ENCODE data around the gene FILIP1.

Gene FILIP1

GRCh38 chr6:75318900-75319299 is 174.7 kb downstream of the FILIP1 start:
- Histone ChIP-seq H3K79me1 (ENCODE audit: low read length) (peaks cover 3% of the 10 kb centered on the region), H3K18ac (ENCODE audit: low read length) (no peak overlapping the region), H2AFZ (ENCODE audit: insufficient read depth, low read length, poor library complexity) (no peak overlapping the region), H3K4me1 (ENCODE audit: control insufficient read depth in 1 of 2, insufficient read depth in 2 of 2, low read length in 2 of 2) (peaks cover 3 to 5% of the 10 kb centered on the region in 2 experiments), H3K23ac (ENCODE audit: low read length) (no peak overlapping the region), H3K27me3 (ENCODE audit: insufficient read depth, low read length) (no peaks in the 10 kb centered on the region), H3K4ac (ENCODE audit: low read depth, low read length) (no peak overlapping the region), H4K12ac (ENCODE audit: low read depth, low read length) (no peak overlapping the region), H3K79me2 (ENCODE audit: control insufficient read depth, insufficient read depth, low read length, poor library complexity) (no peaks in the 10 kb centered on the region), H3K4me3 (ENCODE audit: low read depth, low read length) (no peak overlapping the region), H2BK120ac (ENCODE audit: insufficient read depth, low read length, poor library complexity) (no peak overlapping the region), H3K4me2 (ENCODE audit: low read length) (no peak overlapping the region), H3K14ac (ENCODE audit: low read length) (no peak overlapping the region), H3K27ac (ENCODE audit: low read depth, low read length) (no peak overlapping the region), H2AK5ac (ENCODE audit: low read length) (no peak overlapping the region), H4K91ac (ENCODE audit: low read depth, low read length) (no peak overlapping the region), H3K9ac (ENCODE audit: low read length) (no peak overlapping the region), H3K9me3 (ENCODE audit: insufficient read depth, low read depth, low read length) (no peaks in the 10 kb centered on the region), H2BK12ac (ENCODE audit: low read length) (no peak overlapping the region), H3K36me3 (ENCODE audit: control insufficient read depth in 1 of 2, insufficient read depth in 2 of 2, low read length in 2 of 2) (no peaks in the 10 kb centered on the region), H2BK5ac (ENCODE audit: low read depth, low read length, poor library complexity) (no peak overlapping the region), H4K8ac (ENCODE audit: low read depth, low read length) (no peak overlapping the region)
- 100% methylated on average over 1 of the region's 2 CpGs for WGBS (ENCODE audit: extremely low coverage, insufficient coverage, insufficient read length)
- no peak for DNase-seq

- Histone ChIP-seq H3K14ac (ENCODE audit: low read length) (no peak overlapping the region), H2BK5ac (ENCODE audit: low read depth, low read length, poor library complexity) (no peak overlapping the region), H3K4ac (ENCODE audit: low read depth, low read length) (no peak overlapping the region), H2AFZ (ENCODE audit: insufficient read depth, low read length, poor library complexity) (no peak overlapping the region), H3K36me3 (ENCODE audit: control insufficient read depth in 1 of 2, insufficient read depth in 2 of 2, low read length in 2 of 2) (no peaks in the 10 kb centered on the region), H4K91ac (ENCODE audit: low read depth, low read length) (no peak overlapping the region), H3K9ac (ENCODE audit: low read length) (no peak overlapping the region), H3K27ac (ENCODE audit: low read depth, low read length) (peak overlapping the region; percentile 82), H3K79me1 (ENCODE audit: low read length) (peaks cover 3% of the 10 kb centered on the region), H3K4me3 (ENCODE audit: low read depth, low read length) (no peak overlapping the region), H3K23ac (ENCODE audit: low read length) (no peak overlapping the region), H2AK5ac (ENCODE audit: low read length) (no peak overlapping the region), H3K9me3 (ENCODE audit: insufficient read depth, low read depth, low read length) (no peaks in the 10 kb centered on the region), H2BK120ac (ENCODE audit: insufficient read depth, low read length, poor library complexity) (peak overlapping the region; percentile 68), H4K8ac (ENCODE audit: low read depth, low read length) (no peak overlapping the region), H2BK12ac (ENCODE audit: low read length) (peak overlapping the region; percentile 66), H3K27me3 (ENCODE audit: insufficient read depth, low read length) (no peaks in the 10 kb centered on the region), H3K4me2 (ENCODE audit: low read length) (peak overlapping the region; percentile 40), H3K18ac (ENCODE audit: low read length) (no peak overlapping the region), H3K4me1 (ENCODE audit: control insufficient read depth in 1 of 2, insufficient read depth in 2 of 2, low read length in 2 of 2) (peaks cover 3 to 5% of the 10 kb centered on the region in 2 experiments), H4K12ac (ENCODE audit: low read depth, low read length) (no peak overlapping the region), H3K79me2 (ENCODE audit: control insufficient read depth, insufficient read depth, low read length, poor library complexity) (no peaks in the 10 kb centered on the region)
- WGBS (ENCODE audit: extremely low coverage, insufficient coverage, insufficient read length), result no CpG with 5 or more reads among the region's 4 CpGs
- peak in 1 of 2 donors; percentile 58 for DNase-seq
These were observed 175.9 kb downstream of the FILIP1 start for GRCh38 chr6:75317503-75318206.

GRCh38 chr6:75315978-75316377 is 177.6 kb downstream of the FILIP1 start:
- Histone ChIP-seq H3K27ac (ENCODE audit: low read depth, low read length) (no peak overlapping the region), H3K4me1 (ENCODE audit: control insufficient read depth in 1 of 2, insufficient read depth in 2 of 2, low read length in 2 of 2) (peaks cover 3 to 5% of the 10 kb centered on the region in 2 experiments), H3K4me3 (ENCODE audit: low read depth, low read length) (no peak overlapping the region), H3K79me2 (ENCODE audit: control insufficient read depth, insufficient read depth, low read length, poor library complexity) (no peaks in the 10 kb centered on the region), H3K79me1 (ENCODE audit: low read length) (peaks cover 3% of the 10 kb centered on the region), H3K9me3 (ENCODE audit: insufficient read depth, low read depth, low read length) (no peaks in the 10 kb centered on the region), H3K14ac (ENCODE audit: low read length) (no peak overlapping the region), H2AFZ (ENCODE audit: insufficient read depth, low read length, poor library complexity) (no peak overlapping the region), H2BK120ac (ENCODE audit: insufficient read depth, low read length, poor library complexity) (no peak overlapping the region), H4K12ac (ENCODE audit: low read depth, low read length) (no peak overlapping the region), H3K4me2 (ENCODE audit: low read length) (no peak overlapping the region), H4K91ac (ENCODE audit: low read depth, low read length) (no peak overlapping the region), H3K23ac (ENCODE audit: low read length) (no peak overlapping the region), H2BK5ac (ENCODE audit: low read depth, low read length, poor library complexity) (no peak overlapping the region), H2AK5ac (ENCODE audit: low read length) (no peak overlapping the region), H3K4ac (ENCODE audit: low read depth, low read length) (no peak overlapping the region), H3K18ac (ENCODE audit: low read length) (no peak overlapping the region), H4K8ac (ENCODE audit: low read depth, low read length) (no peak overlapping the region), H2BK12ac (ENCODE audit: low read length) (no peak overlapping the region), H3K27me3 (ENCODE audit: insufficient read depth, low read length) (no peaks in the 10 kb centered on the region), H3K9ac (ENCODE audit: low read length) (no peak overlapping the region), H3K36me3 (ENCODE audit: control insufficient read depth in 1 of 2, insufficient read depth in 2 of 2, low read length in 2 of 2) (no peaks in the 10 kb centered on the region)
- DNase-seq, result no peak

DNA sequence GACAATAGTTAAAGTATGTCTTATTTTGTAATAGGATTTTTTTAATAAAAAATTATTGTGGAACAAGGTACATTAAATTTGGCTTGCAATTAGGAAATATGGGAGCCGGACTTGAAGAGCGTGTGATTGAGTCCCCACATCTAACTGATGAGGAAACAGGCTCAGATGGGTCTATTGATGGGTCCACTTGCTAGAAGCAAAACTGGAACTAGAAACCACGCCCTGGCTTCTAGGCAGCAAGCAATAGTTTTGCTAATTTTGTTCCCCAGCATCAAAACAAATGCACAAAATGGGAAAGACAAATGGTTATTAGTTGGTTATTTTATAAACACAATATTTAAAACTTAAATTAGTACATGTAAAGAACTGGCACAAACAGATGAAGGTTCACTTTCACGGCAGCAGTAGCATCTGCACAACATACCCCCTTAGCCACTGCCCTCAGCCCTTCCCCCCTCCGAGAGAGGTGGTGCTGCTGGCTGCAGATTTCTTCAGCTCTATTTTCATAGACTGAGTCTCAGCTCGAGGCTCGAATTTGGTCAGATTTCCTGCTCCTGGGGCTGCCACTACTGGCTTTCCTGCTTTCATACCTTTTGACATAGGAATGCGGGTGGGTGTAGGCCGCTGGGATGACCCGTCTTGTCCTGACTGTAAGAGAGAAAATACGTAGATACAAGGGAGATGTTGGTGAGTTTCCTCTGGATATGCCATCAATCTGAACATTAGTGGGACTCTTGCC is 185.2 kb downstream of the FILIP1 start:
- Histone ChIP-seq H4K8ac (ENCODE audit: low read depth, low read length) (no peak overlapping the region), H3K23ac (ENCODE audit: low read length) (no peak overlapping the region), H3K79me2 (ENCODE audit: control insufficient read depth, insufficient read depth, low read length, poor library complexity) (no peaks in the 10 kb centered on the region), H3K18ac (ENCODE audit: low read length) (no peak overlapping the region), H4K91ac (ENCODE audit: low read depth, low read length) (no peak overlapping the region), H3K79me1 (ENCODE audit: low read length) (no peaks in the 10 kb centered on the region), H4K12ac (ENCODE audit: low read depth, low read length) (no peak overlapping the region), H3K9ac (ENCODE audit: low read length) (no peak overlapping the region), H2BK5ac (ENCODE audit: low read depth, low read length, poor library complexity) (no peak overlapping the region), H3K27me3 (ENCODE audit: insufficient read depth, low read length) (no peaks in the 10 kb centered on the region), H2AK5ac (ENCODE audit: low read length) (no peak overlapping the region), H3K9me3 (ENCODE audit: insufficient read depth, low read depth, low read length) (no peaks in the 10 kb centered on the region), H3K4ac (ENCODE audit: low read depth, low read length) (no peak overlapping the region), H2BK120ac (ENCODE audit: insufficient read depth, low read length, poor library complexity) (no peak overlapping the region), H2AFZ (ENCODE audit: insufficient read depth, low read length, poor library complexity) (peak overlapping the region; percentile 30), H3K4me3 (ENCODE audit: low read depth, low read length) (no peak overlapping the region), H3K4me2 (ENCODE audit: low read length) (peak overlapping the region; percentile 2), H3K27ac (ENCODE audit: low read depth, low read length) (no peak overlapping the region), H3K4me1 (ENCODE audit: control insufficient read depth in 1 of 2, insufficient read depth in 2 of 2, low read length in 2 of 2) (peaks cover 0 to 10% of the 10 kb centered on the region in 2 experiments), H3K36me3 (ENCODE audit: control insufficient read depth in 1 of 2, insufficient read depth in 2 of 2, low read length in 2 of 2) (no peaks in the 10 kb centered on the region), H3K14ac (ENCODE audit: low read length) (no peak overlapping the region), H2BK12ac (ENCODE audit: low read length) (no peak overlapping the region)
- DNase-seq, result peak; percentile 47 to 67
- WGBS (ENCODE audit: extremely low coverage, insufficient coverage, insufficient read length), result no CpG with 5 or more reads among the region's 11 CpGs
